Nephron (organoid): ENCODE results near the gene TRMT44.

Experiments
- H3K27ac Mint-ChIP-seq, 3 experiments: 2 replicates each; pipeline ENCODE4 v1.8.0; 2020; ENCODE audit warnings: mixed read lengths in 3 of 3, mild to moderate bottlenecking in 2 of 3, moderate library complexity in 1 of 3
- H3K27me3 Mint-ChIP-seq: 2 replicates; pipeline ENCODE4 v1.8.0; 2021; ENCODE audit warnings: low read depth, mild to moderate bottlenecking, moderate library complexity, mixed read lengths
- H3K36me3 Mint-ChIP-seq: 2 replicates; pipeline ENCODE4 v1.8.0; 2020; ENCODE audit warnings: low read depth, mixed read lengths
- H3K4me1 Mint-ChIP-seq: 2 replicates; pipeline ENCODE4 v1.8.0; 2020; ENCODE audit warnings: mixed read lengths
- H3K4me3 Mint-ChIP-seq, 3 experiments: 2 replicates each; pipeline ENCODE4 v1.8.0; 2020; ENCODE audit warnings: mild to moderate bottlenecking in 3 of 3, mixed read lengths in 3 of 3, moderate library complexity in 2 of 3
- H3K9me3 Mint-ChIP-seq: 2 replicates; pipeline ENCODE4 v1.8.0; 2020; ENCODE audit warnings: mixed read lengths
- TF ChIP-seq, protein P1 (sequence below), 3 experiments: fragments of 200-600 bp; sonication (generic); IDR thresholded peaks; one replicate each; pipeline ENCODE4 v1.5.0; 2021; ENCODE audit warnings: antibody characterized with exemption in 3 of 3; ENCODE audit not compliant: unreplicated experiment in 3 of 3

TRMT44 gene

GRCh38 chr4:8514391-8514790 is 73.8 kb downstream of the TRMT44 start:
- Mint-ChIP-seq H3K9me3 (peaks cover 3% of the 10 kb centered on the region), H3K4me3 (no peak overlapping the region), H3K36me3 (no peaks in the 10 kb centered on the region), H3K4me1 (no peaks in the 10 kb centered on the region), H3K27ac (no peak overlapping the region), H3K27me3 (no peaks in the 10 kb centered on the region)
- TF ChIP-seq, protein P1, sequence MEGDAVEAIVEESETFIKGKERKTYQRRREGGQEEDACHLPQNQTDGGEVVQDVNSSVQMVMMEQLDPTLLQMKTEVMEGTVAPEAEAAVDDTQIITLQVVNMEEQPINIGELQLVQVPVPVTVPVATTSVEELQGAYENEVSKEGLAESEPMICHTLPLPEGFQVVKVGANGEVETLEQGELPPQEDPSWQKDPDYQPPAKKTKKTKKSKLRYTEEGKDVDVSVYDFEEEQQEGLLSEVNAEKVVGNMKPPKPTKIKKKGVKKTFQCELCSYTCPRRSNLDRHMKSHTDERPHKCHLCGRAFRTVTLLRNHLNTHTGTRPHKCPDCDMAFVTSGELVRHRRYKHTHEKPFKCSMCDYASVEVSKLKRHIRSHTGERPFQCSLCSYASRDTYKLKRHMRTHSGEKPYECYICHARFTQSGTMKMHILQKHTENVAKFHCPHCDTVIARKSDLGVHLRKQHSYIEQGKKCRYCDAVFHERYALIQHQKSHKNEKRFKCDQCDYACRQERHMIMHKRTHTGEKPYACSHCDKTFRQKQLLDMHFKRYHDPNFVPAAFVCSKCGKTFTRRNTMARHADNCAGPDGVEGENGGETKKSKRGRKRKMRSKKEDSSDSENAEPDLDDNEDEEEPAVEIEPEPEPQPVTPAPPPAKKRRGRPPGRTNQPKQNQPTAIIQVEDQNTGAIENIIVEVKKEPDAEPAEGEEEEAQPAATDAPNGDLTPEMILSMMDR (IDR thresholded peaks at IDR 0.05; ENCODE audit: unreplicated experiment in 3 of 3) = no peak

DNA sequence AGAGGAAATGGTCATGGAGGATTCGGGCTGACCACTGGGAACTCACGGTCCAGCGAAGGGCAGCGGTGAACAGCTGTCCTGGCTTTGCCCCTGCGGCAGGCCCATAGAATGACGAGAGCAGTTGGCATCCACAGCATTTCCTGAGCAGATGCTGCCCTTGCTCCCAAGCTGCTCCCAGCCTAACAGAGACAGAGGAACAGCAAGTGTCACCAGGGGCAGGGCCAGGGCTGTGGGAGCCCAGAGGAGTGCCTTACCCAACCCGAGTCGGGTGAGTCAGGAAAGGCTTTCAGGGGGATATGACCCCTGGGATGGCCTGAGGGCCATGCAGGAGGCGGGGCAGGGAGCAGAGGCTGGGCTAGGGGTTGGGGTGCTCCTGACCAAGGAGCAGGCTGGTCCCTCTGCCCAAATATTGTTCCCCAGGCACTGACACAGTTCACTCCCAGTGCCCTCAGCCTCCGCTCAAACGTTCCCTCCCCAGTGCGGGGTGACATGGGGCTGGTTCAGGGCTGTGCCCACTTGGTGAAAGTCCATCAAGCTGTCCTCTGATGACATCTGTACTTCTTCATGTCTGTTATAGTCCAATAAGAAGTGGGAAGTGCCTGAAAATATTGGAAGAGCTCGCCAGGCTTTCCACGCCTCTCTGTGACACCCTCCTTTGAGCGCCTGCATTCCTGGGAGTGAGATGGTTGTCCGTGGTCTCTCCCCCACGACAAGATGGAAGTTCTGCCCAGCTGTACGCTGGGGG is 74.9 kb downstream of the TRMT44 start:
- H3K4me1 Mint-ChIP-seq = no peaks in the 10 kb centered on the region
- no peaks in the 10 kb centered on the region for H3K27me3 Mint-ChIP-seq
- no peak overlapping the region for H3K4me3 Mint-ChIP-seq
- peaks cover 10% of the 10 kb centered on the region for H3K9me3 Mint-ChIP-seq
- H3K27ac Mint-ChIP-seq = no peak overlapping the region
- TF ChIP-seq, protein P1 (IDR thresholded peaks at IDR 0.05; ENCODE audit: unreplicated experiment in 3 of 3) = no peak
- H3K36me3 Mint-ChIP-seq = no peaks in the 10 kb centered on the region

GRCh38 chr4:8516061-8516573 is 75.5 kb downstream of the TRMT44 start:
- Mint-ChIP-seq H3K27ac (no peak overlapping the region), H3K9me3 (peaks cover 13% of the 10 kb centered on the region), H3K4me3 (no peak overlapping the region), H3K4me1 (no peaks in the 10 kb centered on the region), H3K27me3 (no peaks in the 10 kb centered on the region), H3K36me3 (no peaks in the 10 kb centered on the region)
- TF ChIP-seq, protein P1 (IDR thresholded peaks at IDR 0.05; ENCODE audit: unreplicated experiment in 3 of 3) = no peak

DNA sequence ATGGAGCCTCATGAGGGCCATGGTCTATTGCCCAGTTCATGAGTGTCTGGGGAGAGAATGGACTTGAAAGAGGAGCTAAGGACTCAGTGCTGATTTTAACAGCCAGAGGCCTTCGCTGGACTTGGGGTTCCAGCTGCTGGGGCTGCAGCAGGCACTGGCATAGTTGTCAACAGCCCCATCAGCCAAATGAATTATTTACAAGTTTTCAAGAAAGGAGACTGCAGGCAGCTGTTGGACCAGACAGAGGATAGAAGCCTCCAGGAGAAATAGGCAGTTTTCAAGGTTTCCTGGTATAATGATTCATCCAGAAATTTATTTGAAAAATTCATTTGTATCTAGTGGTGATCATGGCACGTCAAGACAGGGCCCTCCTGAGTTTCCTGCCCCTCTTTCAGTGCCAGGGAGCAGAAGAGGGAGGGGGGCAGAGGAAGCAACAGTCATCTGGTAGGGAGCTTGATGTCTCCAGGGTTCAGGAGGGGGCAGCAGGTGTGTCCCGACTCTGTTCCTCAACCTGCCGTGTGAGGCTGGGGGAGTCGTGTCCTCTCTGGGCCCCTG is 76.5 kb downstream of the TRMT44 start:
- no peaks in the 10 kb centered on the region for H3K36me3 Mint-ChIP-seq
- TF ChIP-seq, protein P1 (IDR thresholded peaks at IDR 0.05; ENCODE audit: unreplicated experiment in 3 of 3) = no peak
- H3K4me1 Mint-ChIP-seq = no peaks in the 10 kb centered on the region
- H3K4me3 Mint-ChIP-seq = no peak overlapping the region
- H3K9me3 Mint-ChIP-seq = peaks cover 15% of the 10 kb centered on the region
- no peaks in the 10 kb centered on the region for H3K27me3 Mint-ChIP-seq
- H3K27ac Mint-ChIP-seq = no peak overlapping the region

DNA sequence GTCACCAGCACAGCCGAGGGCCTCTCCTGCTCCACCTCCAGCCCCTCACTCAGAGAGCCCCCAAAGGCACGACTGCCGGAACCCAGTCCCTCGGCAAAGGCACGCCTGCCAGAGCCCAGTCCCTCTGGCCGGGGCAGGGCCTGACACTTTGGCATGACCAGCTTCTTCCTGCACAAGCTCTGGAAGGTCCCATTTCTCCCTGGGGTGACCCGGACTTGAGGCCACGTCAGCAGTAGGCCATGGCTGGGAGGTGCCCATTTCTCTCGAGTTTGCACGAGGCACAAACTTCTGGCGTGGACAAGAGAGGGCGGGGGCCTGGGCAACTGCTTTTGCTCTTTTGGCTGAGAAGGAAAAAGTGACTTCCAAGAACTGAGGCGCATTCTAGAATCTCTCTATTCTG is 77.4 kb downstream of the TRMT44 start:
- Mint-ChIP-seq H3K4me3 (no peak overlapping the region), H3K36me3 (no peaks in the 10 kb centered on the region), H3K4me1 (no peaks in the 10 kb centered on the region), H3K9me3 (peaks cover 16% of the 10 kb centered on the region), H3K27me3 (no peaks in the 10 kb centered on the region), H3K27ac (no peak overlapping the region)
- TF ChIP-seq, protein P1 (IDR thresholded peaks at IDR 0.05; ENCODE audit: unreplicated experiment in 3 of 3) = no peak
